GM12874 (cell line): ENCODE data around the gene KNTC1.

ENCODE experiments used
- TF ChIP-seq, protein P1 (sequence below): IDR thresholded peaks from 2 replicates; pipeline ENCODE4 v1.5.1; 2011; ENCODE audit warnings: low read depth, mild to moderate bottlenecking, control low read depth, low read length, moderate library complexity; ENCODE audit not compliant: insufficient read depth

Gene KNTC1

DNA sequence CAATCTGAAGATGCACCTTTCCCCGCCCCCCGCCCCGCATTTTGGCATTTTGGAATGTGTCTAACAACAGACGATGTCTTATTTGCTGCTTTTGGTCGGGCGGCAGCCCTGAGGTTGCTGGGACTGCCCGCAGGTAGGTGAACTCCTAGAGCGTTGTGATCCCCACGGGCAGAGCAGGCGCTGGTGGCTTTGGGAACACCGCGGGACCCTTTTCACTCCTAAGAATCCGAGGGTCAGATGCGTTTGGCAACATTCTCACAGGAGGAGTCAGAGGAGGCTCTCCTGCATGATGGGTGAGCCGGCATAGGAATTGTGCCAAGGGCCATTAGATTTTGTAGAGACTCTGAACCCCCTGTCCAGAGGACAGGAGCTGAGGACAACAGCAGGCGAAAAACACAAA lies 134.2 kb downstream of the KNTC1 start:
- TF ChIP-seq, protein P1, sequence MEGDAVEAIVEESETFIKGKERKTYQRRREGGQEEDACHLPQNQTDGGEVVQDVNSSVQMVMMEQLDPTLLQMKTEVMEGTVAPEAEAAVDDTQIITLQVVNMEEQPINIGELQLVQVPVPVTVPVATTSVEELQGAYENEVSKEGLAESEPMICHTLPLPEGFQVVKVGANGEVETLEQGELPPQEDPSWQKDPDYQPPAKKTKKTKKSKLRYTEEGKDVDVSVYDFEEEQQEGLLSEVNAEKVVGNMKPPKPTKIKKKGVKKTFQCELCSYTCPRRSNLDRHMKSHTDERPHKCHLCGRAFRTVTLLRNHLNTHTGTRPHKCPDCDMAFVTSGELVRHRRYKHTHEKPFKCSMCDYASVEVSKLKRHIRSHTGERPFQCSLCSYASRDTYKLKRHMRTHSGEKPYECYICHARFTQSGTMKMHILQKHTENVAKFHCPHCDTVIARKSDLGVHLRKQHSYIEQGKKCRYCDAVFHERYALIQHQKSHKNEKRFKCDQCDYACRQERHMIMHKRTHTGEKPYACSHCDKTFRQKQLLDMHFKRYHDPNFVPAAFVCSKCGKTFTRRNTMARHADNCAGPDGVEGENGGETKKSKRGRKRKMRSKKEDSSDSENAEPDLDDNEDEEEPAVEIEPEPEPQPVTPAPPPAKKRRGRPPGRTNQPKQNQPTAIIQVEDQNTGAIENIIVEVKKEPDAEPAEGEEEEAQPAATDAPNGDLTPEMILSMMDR: no peak

DNA sequence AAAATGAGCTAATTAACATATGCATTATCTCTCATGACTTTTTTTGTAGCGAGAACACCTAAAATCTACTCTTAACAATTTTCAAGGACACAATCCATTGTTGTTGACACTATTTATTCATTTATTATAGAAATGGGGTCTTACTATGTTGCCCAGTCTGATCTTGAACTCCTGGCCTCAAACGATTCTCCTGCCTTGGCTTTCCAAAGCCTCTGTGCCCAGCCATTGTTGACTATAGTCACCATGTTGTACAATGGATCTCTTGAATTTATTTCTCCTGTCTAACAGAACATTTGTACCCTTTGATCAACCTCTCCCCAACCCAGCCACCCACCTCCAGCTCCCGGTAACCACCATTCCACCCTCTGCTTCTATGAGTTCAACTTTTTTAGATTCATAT lies 134.9 kb downstream of the KNTC1 start:
- TF ChIP-seq, protein P1: no peak

DNA sequence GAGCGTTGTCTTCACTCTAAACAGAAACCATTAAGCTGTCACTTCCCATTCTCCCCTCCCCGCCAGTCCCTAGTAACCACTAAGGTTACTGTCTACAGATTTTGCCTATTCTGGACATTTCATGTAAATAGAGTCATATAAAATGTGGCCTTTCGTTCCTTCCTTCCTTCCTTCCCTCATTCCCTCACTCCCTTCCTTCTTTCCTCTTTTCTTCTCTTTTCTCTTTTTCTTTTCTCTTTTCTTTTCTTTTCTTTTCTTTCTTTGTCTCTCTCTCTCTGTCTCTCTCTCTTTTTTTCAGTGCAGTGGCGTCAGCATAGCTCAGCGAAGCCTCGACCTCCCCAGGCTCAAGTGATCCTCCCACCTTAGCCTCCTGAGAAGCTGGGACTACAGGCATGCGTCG lies 138.3 kb downstream of the KNTC1 start:
- TF ChIP-seq, protein P1: no peak

DNA sequence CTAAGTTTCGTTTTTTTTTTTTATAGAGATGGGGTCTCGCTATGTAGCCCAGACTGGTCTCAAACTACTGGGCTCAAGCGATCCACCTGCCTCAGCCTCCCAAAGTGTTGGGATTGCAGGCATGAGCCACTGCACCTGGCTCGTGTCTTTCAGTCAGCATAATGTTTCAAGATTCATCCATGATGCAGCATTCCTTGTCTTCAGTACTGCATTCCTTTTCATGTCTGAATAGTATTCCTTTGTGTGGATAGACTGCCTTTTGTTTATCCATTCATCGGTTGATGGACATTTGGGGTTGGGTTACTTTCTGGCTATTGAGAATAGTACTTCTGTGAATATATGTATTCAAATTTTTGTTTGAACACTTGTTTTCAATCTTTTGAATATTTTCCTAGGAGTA lies 138.7 kb downstream of the KNTC1 start:
- TF ChIP-seq, protein P1: no peak

DNA sequence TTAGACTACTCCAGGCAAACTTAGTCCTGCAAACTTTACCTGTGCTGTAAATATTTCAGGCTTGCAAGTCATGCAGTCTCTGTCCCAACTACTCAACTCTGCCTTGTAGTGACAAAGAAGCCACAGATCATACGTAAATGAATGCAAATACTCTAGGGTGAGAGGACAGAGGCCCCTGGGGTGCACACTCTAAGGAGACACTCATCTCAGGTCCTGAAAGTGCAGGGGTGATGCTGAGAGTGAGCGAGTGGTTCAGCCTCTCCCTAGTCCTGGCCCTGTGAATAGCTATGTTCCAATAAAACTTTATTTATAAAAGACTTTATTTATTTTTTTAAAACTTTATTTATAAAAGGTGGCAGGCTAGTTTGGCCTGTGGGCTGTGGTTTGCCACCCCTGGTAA lies 141.2 kb downstream of the KNTC1 start:
- TF ChIP-seq, protein P1: no peak

DNA sequence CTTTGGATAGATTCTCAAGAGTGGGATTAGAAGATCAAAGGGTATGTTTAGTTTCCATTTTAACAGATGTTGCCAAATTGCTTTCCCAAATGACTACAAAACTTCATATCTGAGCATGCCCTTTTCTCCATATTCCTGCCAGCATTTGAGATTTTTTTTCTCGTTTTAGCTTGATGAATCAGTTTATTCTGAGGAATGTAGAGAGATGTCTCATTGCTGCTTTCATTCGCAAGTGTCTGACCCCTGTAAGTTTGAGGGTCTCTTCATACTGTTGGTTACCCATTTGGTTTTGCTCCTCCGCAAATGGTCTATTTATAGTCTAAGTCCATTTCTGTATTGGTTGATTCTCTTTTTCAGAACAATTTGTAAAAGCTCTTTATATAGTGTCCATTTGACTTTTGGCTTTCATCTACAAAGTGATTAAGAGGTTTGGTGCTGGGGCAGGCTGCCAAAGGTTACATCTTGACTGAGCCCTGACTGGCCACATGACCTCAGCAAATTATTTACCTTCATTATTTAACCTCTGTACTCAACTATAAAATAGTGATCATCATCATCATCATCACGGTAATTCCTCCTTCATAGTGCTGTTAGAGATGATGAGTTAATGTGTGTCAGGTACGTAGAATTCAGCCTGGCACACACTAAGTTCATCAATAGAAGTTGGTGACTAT lies 142.5 kb downstream of the KNTC1 start:
- TF ChIP-seq, protein P1: no peak

DNA sequence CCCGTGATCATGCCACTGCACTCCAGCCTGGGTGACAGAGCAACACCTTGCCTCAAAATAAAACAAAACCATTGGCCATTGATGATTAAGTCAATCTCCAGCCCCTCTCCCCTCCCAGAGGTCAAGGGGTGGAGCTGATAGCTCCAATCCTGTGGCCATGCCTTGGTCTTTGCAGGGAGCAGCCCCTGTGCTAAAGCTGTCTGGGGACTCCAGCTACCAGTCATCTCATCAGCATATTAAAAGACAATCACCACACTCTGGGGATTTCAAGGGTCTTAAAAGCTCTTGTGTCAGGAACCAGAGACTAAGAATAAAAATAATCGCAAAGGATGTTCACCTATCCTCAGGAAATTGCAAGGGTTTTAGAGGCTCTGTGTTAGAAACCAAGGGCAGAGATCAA lies 145.5 kb downstream of the KNTC1 start:
- TF ChIP-seq, protein P1: no peak
